K562 (cell line): ENCODE results near the gene TXNDC8. TPM values are rescaled to one million over a fixed set of nuclear protein-coding genes. Genes with fewer than 3 reads are reported as not detected.

Experiments used
- BCOR ChIP-seq: fragments of 450-650 bp; IDR thresholded peaks from 2 replicates; pipeline ENCODE4 v1.6.1; 2016
- CBX1 ChIP-seq: sonication (generic); IDR thresholded peaks from 2 replicates; pipeline ENCODE4 v1.6.1; 2016; ENCODE audit warnings: antibody characterized with exemption, low read depth, mild to moderate bottlenecking
- CEBPG ChIP-seq, 3 experiments: fragments of 200-800 bp in 1 of 3; sonication (Bioruptor generic) in 1 of 3; sonication (generic) in 1 of 3; formaldehyde crosslinking in 1 of 3; IDR thresholded peaks in 2 of 3; conservative IDR thresholded peaks in 1 of 3; 2 replicates each; pipeline versions ENCODE4 v1.6.1 to v1.8.0; 2016 to 2022; ENCODE audit warnings: missing compliant biosample characterization in 2 of 3, missing genetic modification characterization in 2 of 3, mild to moderate bottlenecking in 1 of 3, missing genetic modification reagents in 1 of 3
- CREM ChIP-seq: IDR thresholded peaks from 2 replicates; pipeline ENCODE4 v1.6.1; 2014; ENCODE audit warnings: antibody characterized with exemption, low read depth
- ELF2 ChIP-seq: fragments of 250-450 bp; sonication (Bioruptor Pico); IDR thresholded peaks from 2 replicates; pipeline ENCODE4 v1.5.0; 2021; ENCODE audit warnings: mild to moderate bottlenecking
- KDM4B ChIP-seq, 2 experiments: fragments of 450-650 bp in 1 of 2; sonication (generic) in 1 of 2; IDR thresholded peaks; 2 replicates each; pipeline ENCODE4 v1.6.1; 2016 to 2017; ENCODE audit warnings: borderline replicate concordance in 2 of 2, antibody characterized with exemption in 1 of 2, low read depth in 1 of 2, mild to moderate bottlenecking in 1 of 2
- LEF1 ChIP-seq: fragments of 450-650 bp; IDR thresholded peaks from 2 replicates; pipeline ENCODE4 v1.6.1; 2016; ENCODE audit warnings: mild to moderate bottlenecking
- RAD21 ChIP-seq, 2 experiments: fragments of 250-450 bp in 1 of 2; fragments of 450-650 bp in 1 of 2; sonication (Bioruptor Pico) in 1 of 2; formaldehyde crosslinking in 1 of 2; IDR thresholded peaks in 1 of 2; conservative IDR thresholded peaks in 1 of 2; 2 replicates each; pipeline versions ENCODE4 v1.4.0 to v1.8.0; 2020 to 2022; ENCODE audit warnings: mild to moderate bottlenecking in 2 of 2, moderate library complexity in 1 of 2
- RFX1 ChIP-seq: fragments of 450-650 bp; IDR thresholded peaks from 2 replicates; pipeline ENCODE4 v1.6.1; 2016; ENCODE audit warnings: mild to moderate bottlenecking, moderate library complexity
- SLC30A9 ChIP-seq: fragments of 250-450 bp; sonication (Bioruptor Pico); IDR thresholded peaks from 2 replicates; pipeline ENCODE4 v1.8.0; 2022; ENCODE audit warnings: mild to moderate bottlenecking, moderate library complexity
- TAF1 ChIP-seq: IDR thresholded peaks from 2 replicates; pipeline ENCODE4 v1.6.1; 2011; ENCODE audit warnings: mild to moderate bottlenecking, low read length, moderate library complexity; ENCODE audit not compliant: insufficient read depth, control insufficient read depth, severe bottlenecking; ENCODE audit errors: extremely low read depth
- TCF7 ChIP-seq: sonication (generic); IDR thresholded peaks from 2 replicates; pipeline ENCODE4 v1.6.1; 2016; ENCODE audit warnings: antibody characterized with exemption, borderline replicate concordance
- ZKSCAN1 ChIP-seq: fragments of 150-350 bp; IDR thresholded peaks from 2 replicates; pipeline ENCODE4 v1.6.1; 2016; ENCODE audit warnings: low read depth, low read length
- ZNF212 ChIP-seq: fragments of 450-650 bp; formaldehyde crosslinking; IDR thresholded peaks from 2 replicates; pipeline ENCODE4 v1.4.0; 2020; ENCODE audit warnings: mild to moderate bottlenecking
- ZNF311 ChIP-seq: fragments of 250-450 bp; sonication (Bioruptor Pico); IDR thresholded peaks from 2 replicates; pipeline ENCODE4 v1.4.0; 2020; ENCODE audit warnings: mild to moderate bottlenecking, moderate library complexity
- ZNF431 ChIP-seq: sonication (generic); formaldehyde crosslinking; IDR thresholded peaks from 2 replicates; pipeline ENCODE4 v1.8.0; 2022; ENCODE audit warnings: mild to moderate bottlenecking, missing genetic modification reagents
- polyA plus RNA-seq, 8 experiments: library from polyadenylated mRNA; depleted of rRNA in 4 of 8; stranded (reverse) in 5 of 8; unstranded in 3 of 8; fragments of >200 nt; fragmentation: Nextera tagmentation in 2 of 8; fragmentation: Illumina TruSeq in 1 of 8; extraction: Ambion mirVana in 2 of 8; extraction: Trizol in 1 of 8; gene quantifications; 2 replicates each; pipeline versions ENCODE4 v1.2.1 to v1.2.3, GENCODE V29; 2011 to 2014; ENCODE audit warnings: inconsistent platforms in 1 of 8, missing spikeins in 1 of 8
- total RNA-seq, 7 experiments: library from RNA; depleted of rRNA in 6 of 7; stranded (reverse); fragments of >200 nt in 6 of 7; fragmentation: Illumina TruSeq in 2 of 7; extraction: Trizol in 2 of 7; gene quantifications; 2 replicates each; pipeline versions ENCODE4 v1.2.1 to v1.2.3, GENCODE V29; 2011 to 2021; ENCODE audit warnings: low replicate concordance in 1 of 7
- TF ChIP-seq, protein P1 (sequence below): sonication (generic); formaldehyde crosslinking; IDR thresholded peaks from 2 replicates; pipeline ENCODE4 v1.8.0; 2023; ENCODE audit warnings: mild to moderate bottlenecking, missing genetic modification reagents
- TF ChIP-seq, protein P2 (sequence below), 3 experiments: fragments of 200-800 bp in 1 of 3; sonication (Bioruptor generic) in 1 of 3; sonication (generic) in 1 of 3; formaldehyde crosslinking in 1 of 3; IDR thresholded peaks; 2 replicates each; pipeline versions ENCODE4 v1.6.1 to v1.8.0; 2016 to 2022; ENCODE audit warnings: mild to moderate bottlenecking in 2 of 3, missing compliant biosample characterization in 2 of 3, missing genetic modification characterization in 2 of 3, missing genetic modification reagents in 1 of 3
- TF ChIP-seq, protein P3 (sequence below): fragments of 150-350 bp; IDR thresholded peaks from 2 replicates; pipeline ENCODE4 v1.6.1; 2014; ENCODE audit warnings: low read depth, mild to moderate bottlenecking, low read length, borderline replicate concordance
- TF ChIP-seq, protein P4 (sequence below): fragments of 250-450 bp; sonication (Bioruptor Pico); IDR thresholded peaks from 2 replicates; pipeline ENCODE4 v1.8.0; 2021; ENCODE audit warnings: mild to moderate bottlenecking, moderate library complexity

TXNDC8 gene
- total and polyA plus RNA-seq, 9 of the 15 experiments (the other 6 are each of a cell fraction or from before 2014, with no cell fraction given), result not detected

DNA sequence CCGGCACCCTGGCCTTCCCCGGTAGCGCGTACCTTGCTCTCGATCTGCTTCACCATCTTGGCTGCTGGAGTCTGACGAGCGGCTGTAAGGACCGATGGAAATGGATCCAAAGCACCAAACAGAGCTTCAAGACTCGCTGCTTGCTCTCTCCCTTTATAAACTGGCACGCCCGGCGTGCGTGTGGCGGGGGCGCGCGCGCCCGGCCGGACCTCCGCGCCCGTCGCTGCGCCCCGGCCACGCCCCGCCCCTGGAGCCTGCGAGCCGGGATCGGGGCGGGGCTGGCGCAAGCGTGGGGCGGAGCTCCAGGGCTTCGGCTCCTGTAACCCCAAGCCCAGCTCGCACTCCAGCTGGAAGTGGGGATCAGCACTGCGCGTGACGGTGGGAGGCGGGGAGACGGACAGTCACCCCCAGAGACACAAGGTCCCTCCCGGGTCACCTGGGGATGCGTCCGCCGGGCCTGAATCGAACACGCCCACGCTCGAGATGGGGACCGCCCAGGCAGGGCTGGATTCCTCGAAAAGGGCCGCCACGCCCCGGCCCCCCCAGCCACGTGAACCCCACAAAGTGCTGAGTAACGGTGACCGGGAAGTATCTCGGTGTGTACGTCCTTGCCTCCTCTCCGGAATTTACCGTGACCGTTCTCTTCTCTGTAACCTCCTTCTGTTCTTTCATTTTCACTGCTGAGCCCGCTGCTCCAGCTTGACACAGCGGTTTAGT is 81.1 kb downstream of the TXNDC8 start, which contains the start of gene TXN (continued):
- TF ChIP-seq RAD21 (CRISPR knock-in tag; conservative IDR thresholded peaks at IDR 0.05 in 1 of 2, IDR thresholded peaks at IDR 0.05 in 1 of 2) (no peak), RFX1 (no peak), ELF2 (peak; percentile 63; the same call in 1 of the 2 replicates), KDM4B (IDR thresholded peaks at IDR 0.05; ENCODE audit: borderline replicate concordance in 2 of 2, low read depth in 1 of 2) (no peak), LEF1 (peak; percentile 66; the same call in 1 of the 2 replicates), CEBPG (CRISPR knock-in tag; IDR thresholded peaks at IDR 0.05) (no peak), CEBPG (tag; conservative IDR thresholded peaks at IDR 0.05 in 1 of 2, IDR thresholded peaks at IDR 0.05 in 1 of 2) (no peak), BCOR (no peak), ZNF311 (CRISPR knock-in tag) (no peak), TCF7 (no peak), TAF1 (peak; percentile 80), ZKSCAN1 (0 out of 2 replicates have a peak, but pooled peaks have one; percentile 12), SLC30A9 (no peak), ZNF212 (no peak), CREM (peak; percentile 49), ZNF431 (CRISPR knock-in tag) (no peak), CBX1 (no peak)
- TF ChIP-seq, protein P1, sequence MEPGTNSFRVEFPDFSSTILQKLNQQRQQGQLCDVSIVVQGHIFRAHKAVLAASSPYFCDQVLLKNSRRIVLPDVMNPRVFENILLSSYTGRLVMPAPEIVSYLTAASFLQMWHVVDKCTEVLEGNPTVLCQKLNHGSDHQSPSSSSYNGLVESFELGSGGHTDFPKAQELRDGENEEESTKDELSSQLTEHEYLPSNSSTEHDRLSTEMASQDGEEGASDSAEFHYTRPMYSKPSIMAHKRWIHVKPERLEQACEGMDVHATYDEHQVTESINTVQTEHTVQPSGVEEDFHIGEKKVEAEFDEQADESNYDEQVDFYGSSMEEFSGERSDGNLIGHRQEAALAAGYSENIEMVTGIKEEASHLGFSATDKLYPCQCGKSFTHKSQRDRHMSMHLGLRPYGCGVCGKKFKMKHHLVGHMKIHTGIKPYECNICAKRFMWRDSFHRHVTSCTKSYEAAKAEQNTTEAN (CRISPR knock-in tag), result no peak
- TF ChIP-seq, protein P2, sequence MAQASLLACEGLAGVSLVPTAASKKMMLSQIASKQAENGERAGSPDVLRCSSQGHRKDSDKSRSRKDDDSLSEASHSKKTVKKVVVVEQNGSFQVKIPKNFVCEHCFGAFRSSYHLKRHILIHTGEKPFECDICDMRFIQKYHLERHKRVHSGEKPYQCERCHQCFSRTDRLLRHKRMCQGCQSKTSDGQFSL (CRISPR knock-in tag; IDR thresholded peaks at IDR 0.05), result peak; percentile 95
- TF ChIP-seq, protein P2 (tag; IDR thresholded peaks at IDR 0.05), result peak in 1 of 2 experiments; percentile 94; a peak in 2 of 4 replicates
- TF ChIP-seq, protein P3, sequence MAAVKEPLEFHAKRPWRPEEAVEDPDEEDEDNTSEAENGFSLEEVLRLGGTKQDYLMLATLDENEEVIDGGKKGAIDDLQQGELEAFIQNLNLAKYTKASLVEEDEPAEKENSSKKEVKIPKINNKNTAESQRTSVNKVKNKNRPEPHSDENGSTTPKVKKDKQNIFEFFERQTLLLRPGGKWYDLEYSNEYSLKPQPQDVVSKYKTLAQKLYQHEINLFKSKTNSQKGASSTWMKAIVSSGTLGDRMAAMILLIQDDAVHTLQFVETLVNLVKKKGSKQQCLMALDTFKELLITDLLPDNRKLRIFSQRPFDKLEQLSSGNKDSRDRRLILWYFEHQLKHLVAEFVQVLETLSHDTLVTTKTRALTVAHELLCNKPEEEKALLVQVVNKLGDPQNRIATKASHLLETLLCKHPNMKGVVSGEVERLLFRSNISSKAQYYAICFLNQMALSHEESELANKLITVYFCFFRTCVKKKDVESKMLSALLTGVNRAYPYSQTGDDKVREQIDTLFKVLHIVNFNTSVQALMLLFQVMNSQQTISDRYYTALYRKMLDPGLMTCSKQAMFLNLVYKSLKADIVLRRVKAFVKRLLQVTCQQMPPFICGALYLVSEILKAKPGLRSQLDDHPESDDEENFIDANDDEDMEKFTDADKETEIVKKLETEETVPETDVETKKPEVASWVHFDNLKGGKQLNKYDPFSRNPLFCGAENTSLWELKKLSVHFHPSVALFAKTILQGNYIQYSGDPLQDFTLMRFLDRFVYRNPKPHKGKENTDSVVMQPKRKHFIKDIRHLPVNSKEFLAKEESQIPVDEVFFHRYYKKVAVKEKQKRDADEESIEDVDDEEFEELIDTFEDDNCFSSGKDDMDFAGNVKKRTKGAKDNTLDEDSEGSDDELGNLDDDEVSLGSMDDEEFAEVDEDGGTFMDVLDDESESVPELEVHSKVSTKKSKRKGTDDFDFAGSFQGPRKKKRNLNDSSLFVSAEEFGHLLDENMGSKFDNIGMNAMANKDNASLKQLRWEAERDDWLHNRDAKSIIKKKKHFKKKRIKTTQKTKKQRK, result no peak
- TF ChIP-seq, protein P4, sequence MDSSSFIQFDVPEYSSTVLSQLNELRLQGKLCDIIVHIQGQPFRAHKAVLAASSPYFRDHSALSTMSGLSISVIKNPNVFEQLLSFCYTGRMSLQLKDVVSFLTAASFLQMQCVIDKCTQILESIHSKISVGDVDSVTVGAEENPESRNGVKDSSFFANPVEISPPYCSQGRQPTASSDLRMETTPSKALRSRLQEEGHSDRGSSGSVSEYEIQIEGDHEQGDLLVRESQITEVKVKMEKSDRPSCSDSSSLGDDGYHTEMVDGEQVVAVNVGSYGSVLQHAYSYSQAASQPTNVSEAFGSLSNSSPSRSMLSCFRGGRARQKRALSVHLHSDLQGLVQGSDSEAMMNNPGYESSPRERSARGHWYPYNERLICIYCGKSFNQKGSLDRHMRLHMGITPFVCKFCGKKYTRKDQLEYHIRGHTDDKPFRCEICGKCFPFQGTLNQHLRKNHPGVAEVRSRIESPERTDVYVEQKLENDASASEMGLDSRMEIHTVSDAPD (CRISPR knock-in tag), result no peak
